HepG2 (cell line): Measurements from ENCODE around the gene CEP164. TPM values are rescaled to one million over a fixed set of nuclear protein-coding genes. Genes with fewer than 3 reads are reported as not detected.

ENCODE experiments used
- AGO1 ChIP-seq: fragments of 200-400 bp; formaldehyde crosslinking; IDR thresholded peaks from 2 replicates; pipeline ENCODE4 v1.6.1; 2017; ENCODE audit warnings: mild to moderate bottlenecking, low read depth, low read length, moderate library complexity; ENCODE audit not compliant: poor library complexity, severe bottlenecking
- ARHGAP35 ChIP-seq: sonication (generic); formaldehyde crosslinking; IDR thresholded peaks from 2 replicates; pipeline ENCODE4 v1.9.0; 2022; ENCODE audit warnings: mild to moderate bottlenecking, inconsistent platforms, moderate library complexity, missing genetic modification reagents, borderline replicate concordance
- HOXA5 ChIP-seq: sonication (generic); formaldehyde crosslinking; IDR thresholded peaks from 2 replicates; pipeline ENCODE4 v1.4.0; 2020; ENCODE audit warnings: missing genetic modification reagents
- MTF2 ChIP-seq: sonication (generic); formaldehyde crosslinking; IDR thresholded peaks from 2 replicates; pipeline ENCODE4 v1.5.0; 2020; ENCODE audit warnings: missing genetic modification reagents, borderline replicate concordance
- POLR2A ChIP-seq, 2 experiments: IDR thresholded peaks; 2 replicates each; pipeline ENCODE4 v1.6.1; 2011; ENCODE audit warnings: low read depth in 2 of 2, low read length in 2 of 2, mild to moderate bottlenecking in 1 of 2, moderate library complexity in 1 of 2; ENCODE audit not compliant: insufficient read depth in 1 of 2
- RFXANK ChIP-seq: IDR thresholded peaks from 2 replicates; pipeline ENCODE4 v1.6.1; 2016
- SATB2 ChIP-seq: sonication (generic); formaldehyde crosslinking; IDR thresholded peaks from 2 replicates; pipeline ENCODE4 v1.5.0; 2020; ENCODE audit warnings: missing genetic modification reagents
- SIX4 ChIP-seq: sonication (generic); formaldehyde crosslinking; IDR thresholded peaks from 2 replicates; pipeline ENCODE4 v1.4.0; 2020; ENCODE audit warnings: missing genetic modification reagents
- SP1 ChIP-seq, 2 experiments: fragments of 450-650 bp in 1 of 2; sonication (generic) in 1 of 2; formaldehyde crosslinking in 1 of 2; IDR thresholded peaks; 2 replicates each; pipeline versions ENCODE4 v1.4.0 to v1.6.1; 2016 to 2020; ENCODE audit warnings: missing genetic modification reagents in 1 of 2
- ZNF101 ChIP-seq: sonication (generic); formaldehyde crosslinking; IDR thresholded peaks from 2 replicates; pipeline ENCODE4 v1.4.0; 2020; ENCODE audit warnings: mild to moderate bottlenecking, low read depth, missing genetic modification reagents, borderline replicate concordance
- ZNF232 ChIP-seq: sonication (generic); formaldehyde crosslinking; IDR thresholded peaks from 2 replicates; pipeline ENCODE4 v1.4.0; 2020; ENCODE audit warnings: missing genetic modification reagents, borderline replicate concordance
- ZNF234 ChIP-seq: sonication (generic); formaldehyde crosslinking; conservative IDR thresholded peaks from 2 replicates; pipeline ENCODE4 v1.5.1; 2020; ENCODE audit warnings: mild to moderate bottlenecking, missing genetic modification reagents
- ZNF317 ChIP-seq: sonication (generic); formaldehyde crosslinking; IDR thresholded peaks from 2 replicates; pipeline ENCODE4 v1.5.0; 2020; ENCODE audit warnings: mild to moderate bottlenecking, missing genetic modification reagents
- ZNF430 ChIP-seq: sonication (generic); formaldehyde crosslinking; IDR thresholded peaks from 2 replicates; pipeline ENCODE4 v1.9.0; 2021; ENCODE audit warnings: mild to moderate bottlenecking, missing genetic modification reagents
- ZNF788 ChIP-seq: sonication (generic); formaldehyde crosslinking; IDR thresholded peaks from 2 replicates; pipeline ENCODE4 v1.5.0; 2020; ENCODE audit warnings: mild to moderate bottlenecking, missing genetic modification reagents, borderline replicate concordance
- polyA plus RNA-seq, 8 experiments: library from polyadenylated mRNA; depleted of rRNA in 3 of 8; stranded (reverse) in 7 of 8; unstranded in 1 of 8; fragments of >200 nt; fragmentation: Illumina TruSeq in 4 of 8; extraction: Trizol in 4 of 8; gene quantifications; 2 replicates each; pipeline versions ENCODE4 v1.2.1 to v1.2.3, GENCODE V29; 2011 to 2016; ENCODE audit warnings: low read depth in 4 of 8, missing spikeins in 1 of 8, mixed read lengths in 1 of 8; ENCODE audit not compliant: insufficient read depth in 1 of 8
- total RNA-seq, 5 experiments: library from RNA; depleted of rRNA; stranded (reverse); fragments of >200 nt; fragmentation: Illumina TruSeq; extraction: Trizol; gene quantifications; 2 replicates each; pipeline ENCODE4 v1.2.3, GENCODE V29; 2016; ENCODE audit warnings: low read depth in 1 of 5
- TF ChIP-seq, protein P1 (sequence below), 2 experiments: sonication (generic) in 1 of 2; formaldehyde crosslinking in 1 of 2; IDR thresholded peaks; 2 replicates each; pipeline versions ENCODE4 v1.4.0 to v1.6.1; 2016 to 2020; ENCODE audit warnings: borderline replicate concordance in 1 of 2, low read depth in 1 of 2, mild to moderate bottlenecking in 1 of 2, missing genetic modification reagents in 1 of 2
- TF ChIP-seq, protein P2 (sequence below): sonication (generic); formaldehyde crosslinking; IDR thresholded peaks from 2 replicates; pipeline ENCODE4 v1.4.0; 2020; ENCODE audit warnings: missing genetic modification reagents, mild to moderate bottlenecking, borderline replicate concordance

The CEP164 gene
- total and polyA plus RNA-seq, 2 of the 13 experiments (the other 11 are each of a cell fraction or from before 2014, with no cell fraction given) = 11.4 to 15.2 TPM

DNA sequence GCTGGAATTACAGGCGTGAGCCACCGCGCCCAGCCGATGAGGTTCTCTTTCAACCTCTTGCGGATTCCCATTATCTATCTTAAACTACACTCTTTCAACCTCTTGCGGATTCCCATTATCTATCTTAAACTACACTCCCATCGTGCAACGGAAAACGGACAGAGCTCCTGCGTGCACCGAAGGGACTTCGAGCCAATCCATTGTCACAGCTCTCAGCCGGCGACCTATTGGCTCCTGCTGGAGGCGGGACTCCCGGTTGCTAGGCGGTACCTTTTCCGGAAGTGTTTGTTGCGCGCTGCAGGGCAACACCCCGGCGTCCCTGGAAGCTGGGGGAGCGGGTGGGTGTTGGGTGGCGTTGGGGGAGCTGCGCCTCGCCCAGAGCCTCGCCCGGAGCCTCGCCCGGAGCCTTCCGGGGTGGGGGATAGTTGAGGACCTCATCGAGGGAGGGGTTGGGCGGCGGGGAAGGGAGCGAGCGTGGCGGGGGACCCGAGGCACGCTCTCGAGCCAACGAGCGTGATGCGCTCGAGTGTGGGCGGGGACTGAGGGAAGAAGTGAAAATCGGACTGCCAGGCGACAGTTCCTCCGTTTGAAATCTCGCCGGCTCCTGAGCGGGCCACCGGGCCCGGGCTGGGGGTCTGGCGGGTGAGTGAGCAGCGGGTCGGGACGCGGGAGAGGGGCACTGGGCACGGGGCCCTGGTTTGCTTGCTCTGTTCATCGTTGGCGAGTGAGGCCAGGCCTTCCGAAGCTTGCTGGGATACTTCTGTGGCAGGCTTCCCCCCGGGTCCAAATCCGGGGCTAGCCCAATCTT, at the start of gene CEP164 (continued):
- TF ChIP-seq, protein P1, sequence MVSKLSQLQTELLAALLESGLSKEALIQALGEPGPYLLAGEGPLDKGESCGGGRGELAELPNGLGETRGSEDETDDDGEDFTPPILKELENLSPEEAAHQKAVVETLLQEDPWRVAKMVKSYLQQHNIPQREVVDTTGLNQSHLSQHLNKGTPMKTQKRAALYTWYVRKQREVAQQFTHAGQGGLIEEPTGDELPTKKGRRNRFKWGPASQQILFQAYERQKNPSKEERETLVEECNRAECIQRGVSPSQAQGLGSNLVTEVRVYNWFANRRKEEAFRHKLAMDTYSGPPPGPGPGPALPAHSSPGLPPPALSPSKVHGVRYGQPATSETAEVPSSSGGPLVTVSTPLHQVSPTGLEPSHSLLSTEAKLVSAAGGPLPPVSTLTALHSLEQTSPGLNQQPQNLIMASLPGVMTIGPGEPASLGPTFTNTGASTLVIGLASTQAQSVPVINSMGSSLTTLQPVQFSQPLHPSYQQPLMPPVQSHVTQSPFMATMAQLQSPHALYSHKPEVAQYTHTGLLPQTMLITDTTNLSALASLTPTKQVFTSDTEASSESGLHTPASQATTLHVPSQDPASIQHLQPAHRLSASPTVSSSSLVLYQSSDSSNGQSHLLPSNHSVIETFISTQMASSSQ (IDR thresholded peaks at IDR 0.05; ENCODE audit: low read depth) = no peak
- TF ChIP-seq, protein P1 (CRISPR knock-in tag; IDR thresholded peaks at IDR 0.05; ENCODE audit: borderline replicate concordance) = no peak
- TF ChIP-seq AGO1 (no peak), ZNF788 (CRISPR knock-in tag) (peak; percentile 70; the same call in 1 of the 2 replicates), SP1 (IDR thresholded peaks at IDR 0.05) (no peak), SP1 (CRISPR knock-in tag; IDR thresholded peaks at IDR 0.05) (peak; percentile 50; the same call in 1 of the 2 replicates), MTF2 (no peak), ZNF232 (CRISPR knock-in tag) (no peak), SIX4 (CRISPR knock-in tag) (no peak), ZNF430 (CRISPR knock-in tag) (0 out of 2 replicates have a peak, but pooled peaks have one; percentile 55), ZNF234 (CRISPR knock-in tag) (no peak), RFXANK (CRISPR knock-in tag) (peak; percentile 92), ZNF101 (no peak), ARHGAP35 (CRISPR knock-in tag) (peak; percentile 37; the same call in 1 of the 2 replicates), SATB2 (CRISPR knock-in tag) (no peak), HOXA5 (CRISPR knock-in tag) (no peak), ZNF317 (CRISPR knock-in tag) (0 out of 2 replicates have a peak, but pooled peaks have one; percentile 51), POLR2A (IDR thresholded peaks at IDR 0.05; ENCODE audit: insufficient read depth in 1 of 2, low read depth in 2 of 2, low read length in 2 of 2) (peak; percentile 38 to 55)
- TF ChIP-seq, protein P2, sequence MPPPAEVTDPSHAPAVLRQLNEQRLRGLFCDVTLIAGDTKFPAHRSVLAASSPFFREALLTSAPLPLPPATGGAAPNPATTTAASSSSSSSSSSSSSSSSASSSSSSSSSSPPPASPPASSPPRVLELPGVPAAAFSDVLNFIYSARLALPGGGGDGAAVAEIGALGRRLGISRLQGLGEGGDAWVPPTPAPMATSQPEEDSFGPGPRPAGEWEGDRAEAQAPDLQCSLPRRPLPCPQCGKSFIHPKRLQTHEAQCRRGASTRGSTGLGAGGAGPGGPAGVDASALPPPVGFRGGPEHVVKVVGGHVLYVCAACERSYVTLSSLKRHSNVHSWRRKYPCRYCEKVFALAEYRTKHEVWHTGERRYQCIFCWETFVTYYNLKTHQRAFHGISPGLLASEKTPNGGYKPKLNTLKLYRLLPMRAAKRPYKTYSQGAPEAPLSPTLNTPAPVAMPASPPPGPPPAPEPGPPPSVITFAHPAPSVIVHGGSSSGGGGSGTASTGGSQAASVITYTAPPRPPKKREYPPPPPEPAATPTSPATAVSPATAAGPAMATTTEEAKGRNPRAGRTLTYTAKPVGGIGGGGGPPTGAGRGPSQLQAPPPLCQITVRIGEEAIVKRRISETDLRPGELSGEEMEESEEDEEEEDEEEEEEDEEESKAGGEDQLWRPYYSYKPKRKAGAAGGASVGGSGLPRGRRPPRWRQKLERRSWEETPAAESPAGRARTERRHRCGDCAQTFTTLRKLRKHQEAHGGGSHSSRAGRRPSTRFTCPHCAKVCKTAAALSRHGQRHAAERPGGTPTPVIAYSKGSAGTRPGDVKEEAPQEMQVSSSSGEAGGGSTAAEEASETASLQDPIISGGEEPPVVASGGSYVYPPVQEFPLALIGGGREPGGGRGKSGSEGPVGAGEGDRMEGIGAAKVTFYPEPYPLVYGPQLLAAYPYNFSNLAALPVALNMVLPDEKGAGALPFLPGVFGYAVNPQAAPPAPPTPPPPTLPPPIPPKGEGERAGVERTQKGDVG (CRISPR knock-in tag) = 0 out of 2 replicates have a peak, but pooled peaks have one; percentile 34
